Calu3 (cell line): ENCODE measurements around the gene KIF9. TPM values are rescaled to one million over a fixed set of nuclear protein-coding genes. Genes with fewer than 3 reads are reported as not detected.

Source experiments
- BruUV-seq: library from RNA; stranded (reverse); fragments of 400-500 nt; replicated peaks from 2 replicates; lab custom pipeline; 2021; lab: Mats Ljungman, UMichigan
- CTCF ChIA-PET: fragments of 300-600 bp; sonication (Branson Sonifier 250); formaldehyde crosslinking; loops from one replicate; lab custom pipeline; 2022; ENCODE audit warnings: antibody characterized with exemption; lab: Charles Lee
- DNase-seq: peaks from one replicate; pipeline ENCODE4 v3.0.0; 2022
- H3K27ac Mint-ChIP-seq: one replicate; pipeline ENCODE4 v1.8.0; 2022; ENCODE audit warnings: mixed read lengths; ENCODE audit not compliant: unreplicated experiment
- H3K27me3 Mint-ChIP-seq: one replicate; pipeline ENCODE4 v1.8.0; 2022; ENCODE audit warnings: mixed read lengths; ENCODE audit not compliant: unreplicated experiment
- H3K36me3 Mint-ChIP-seq: one replicate; pipeline ENCODE4 v1.8.0; 2022; ENCODE audit warnings: mild to moderate bottlenecking, moderate library complexity, mixed read lengths; ENCODE audit not compliant: insufficient read depth, unreplicated experiment
- H3K4me1 Mint-ChIP-seq: one replicate; pipeline ENCODE4 v1.8.0; 2022; ENCODE audit warnings: mild to moderate bottlenecking, low read depth, mixed read lengths; ENCODE audit not compliant: unreplicated experiment
- H3K4me3 Mint-ChIP-seq: one replicate; pipeline ENCODE4 v1.8.0; 2022; ENCODE audit warnings: mild to moderate bottlenecking, low read depth, moderate library complexity, mixed read lengths; ENCODE audit not compliant: unreplicated experiment
- H3K9me3 Mint-ChIP-seq: one replicate; pipeline ENCODE4 v1.8.0; 2022; ENCODE audit warnings: low read depth, mixed read lengths; ENCODE audit not compliant: unreplicated experiment
- intact Hi-C: fragments of 100-400 bp; cut with micrococcal nuclease; formaldehyde crosslinking; loops from one replicate; pipeline ENCODE4 v1.10.0; 2022; ENCODE audit not compliant: unreplicated experiment
- total RNA-seq: library from RNA; stranded (reverse); gene quantifications from 2 replicates; pipeline ENCODE4 v1.2.3, GENCODE V29; 2022
- TF ChIP-seq, protein P1 (sequence below): fragments of 200-600 bp; IDR thresholded peaks from one replicate; pipeline ENCODE4 v1.8.0; 2022; ENCODE audit warnings: antibody characterized with exemption; ENCODE audit not compliant: unreplicated experiment

The KIF9 gene
- total RNA-seq, 1 experiment from 2014 or later, result 8.9 TPM

DNA sequence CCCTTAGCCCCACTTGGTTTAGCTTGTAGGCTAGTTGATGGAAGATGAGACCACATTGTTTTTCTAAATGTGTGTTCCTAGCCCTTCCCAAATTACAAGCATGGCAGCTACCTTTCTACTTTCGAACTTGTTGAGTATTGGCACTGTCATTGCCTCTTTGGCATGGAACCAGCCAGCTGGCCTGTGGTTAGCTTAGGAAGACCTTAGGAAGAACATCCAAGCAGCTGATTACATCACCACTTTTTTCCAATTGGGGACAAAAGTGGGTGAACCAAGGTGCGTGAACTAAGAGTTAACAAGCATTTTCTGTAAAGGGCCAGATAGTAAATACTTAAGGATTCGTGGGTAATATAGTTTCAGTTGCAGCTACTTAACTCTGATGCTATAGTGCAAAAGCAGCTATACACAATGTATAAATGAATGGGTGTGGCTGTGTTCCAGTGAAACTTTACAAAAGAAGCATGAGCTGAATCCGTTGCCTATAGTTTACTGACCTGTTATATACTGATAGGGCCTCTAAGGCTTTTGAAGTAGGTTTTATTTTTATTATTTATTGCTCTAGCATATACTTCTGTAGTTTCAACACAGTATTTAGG lies 8.7 kb upstream of the KIF9 start:
- Mint-ChIP-seq H3K27ac (no peak overlapping the region), H3K4me3 (no peak overlapping the region), H3K4me1 (no peaks in the 10 kb centered on the region), H3K9me3 (no peaks in the 10 kb centered on the region), H3K27me3 (no peaks in the 10 kb centered on the region), H3K36me3 (peaks cover 6% of the 10 kb centered on the region)
- BruUV-seq, result no TSS peak
- intact Hi-C loops, result no loop called here
- DNase-seq, result no peak
- CTCF ChIA-PET, result interaction anchor here (1.0 kb wide), 1 partner anchor 23 kb away, joined by 3 read pairs; no protein-coding TSS in a partner anchor
- TF ChIP-seq, protein P1, sequence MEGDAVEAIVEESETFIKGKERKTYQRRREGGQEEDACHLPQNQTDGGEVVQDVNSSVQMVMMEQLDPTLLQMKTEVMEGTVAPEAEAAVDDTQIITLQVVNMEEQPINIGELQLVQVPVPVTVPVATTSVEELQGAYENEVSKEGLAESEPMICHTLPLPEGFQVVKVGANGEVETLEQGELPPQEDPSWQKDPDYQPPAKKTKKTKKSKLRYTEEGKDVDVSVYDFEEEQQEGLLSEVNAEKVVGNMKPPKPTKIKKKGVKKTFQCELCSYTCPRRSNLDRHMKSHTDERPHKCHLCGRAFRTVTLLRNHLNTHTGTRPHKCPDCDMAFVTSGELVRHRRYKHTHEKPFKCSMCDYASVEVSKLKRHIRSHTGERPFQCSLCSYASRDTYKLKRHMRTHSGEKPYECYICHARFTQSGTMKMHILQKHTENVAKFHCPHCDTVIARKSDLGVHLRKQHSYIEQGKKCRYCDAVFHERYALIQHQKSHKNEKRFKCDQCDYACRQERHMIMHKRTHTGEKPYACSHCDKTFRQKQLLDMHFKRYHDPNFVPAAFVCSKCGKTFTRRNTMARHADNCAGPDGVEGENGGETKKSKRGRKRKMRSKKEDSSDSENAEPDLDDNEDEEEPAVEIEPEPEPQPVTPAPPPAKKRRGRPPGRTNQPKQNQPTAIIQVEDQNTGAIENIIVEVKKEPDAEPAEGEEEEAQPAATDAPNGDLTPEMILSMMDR, result no peak

GRCh38 chr3:47288966-47289910 lies 6.6 kb upstream of the KIF9 start:
- H3K4me3 Mint-ChIP-seq, result no peak overlapping the region
- H3K9me3 Mint-ChIP-seq, result no peaks in the 10 kb centered on the region
- TF ChIP-seq, protein P1, result no peak
- H3K27me3 Mint-ChIP-seq, result no peaks in the 10 kb centered on the region
- H3K27ac Mint-ChIP-seq, result no peak overlapping the region
- H3K4me1 Mint-ChIP-seq, result no peaks in the 10 kb centered on the region
- CTCF ChIA-PET, result no interaction called here
- intact Hi-C loops, result no loop called here
- BruUV-seq, result no TSS peak
- H3K36me3 Mint-ChIP-seq, result peaks cover 6% of the 10 kb centered on the region
- DNase-seq, result no peak

- DNase-seq, result peak; percentile 29
- Mint-ChIP-seq H3K27ac (peak overlapping the region; percentile 100), H3K4me1 (no peaks in the 10 kb centered on the region), H3K4me3 (peak overlapping the region; percentile 96), H3K27me3 (no peaks in the 10 kb centered on the region), H3K36me3 (peaks cover 39% of the 10 kb centered on the region), H3K9me3 (no peaks in the 10 kb centered on the region)
- intact Hi-C loops, result no loop called here
- TF ChIP-seq, protein P1, result no peak
- BruUV-seq, result TSS peak; percentile 66
- CTCF ChIA-PET, result interaction anchor here (0.6 to 0.7 kb wide), 3 partner anchors 20 to 288 kb away, joined by 4 to 7 read pairs (median 6); no protein-coding TSS in a partner anchor
These were observed 1.2 kb upstream of the KIF9 start for GRCh38 chr3:47283591-47284364.

DNA sequence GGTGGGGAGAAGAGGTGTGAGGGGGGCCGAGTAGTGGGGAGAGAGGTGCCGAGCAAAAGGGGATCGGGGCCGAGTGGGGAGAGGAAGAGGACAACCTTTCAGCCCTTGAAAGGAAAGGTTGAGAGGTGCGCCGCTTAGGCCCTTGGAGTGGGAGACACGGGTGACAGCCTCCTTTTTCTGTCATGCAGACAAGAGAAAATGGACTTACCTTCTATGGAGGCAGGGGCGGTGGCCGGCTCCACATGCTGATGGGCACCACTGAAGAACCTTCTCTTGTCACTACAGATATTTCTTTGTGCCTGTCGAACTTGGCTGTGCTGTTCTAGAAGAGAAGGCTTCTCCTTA lies 566 bp upstream of the KIF9 start:
- Mint-ChIP-seq H3K27me3 (no peaks in the 10 kb centered on the region), H3K4me1 (no peaks in the 10 kb centered on the region), H3K4me3 (peak overlapping the region; percentile 96), H3K9me3 (no peaks in the 10 kb centered on the region), H3K27ac (peak overlapping the region; percentile 100), H3K36me3 (peaks cover 38% of the 10 kb centered on the region)
- no TSS peak for BruUV-seq
- DNase-seq, result peak; percentile 19
- TF ChIP-seq, protein P1, result no peak
- CTCF ChIA-PET, result interaction anchor here (0.6 kb wide), 1 partner anchor 104 kb away, joined by 3 read pairs; no protein-coding TSS in a partner anchor
- intact Hi-C loops, result no loop called here
